ENCODE data around the gene ACAP2.

GRCh38 chr3:195397524-195397923 lies 45.3 kb downstream of the ACAP2 start:
- TF ChIP-seq POLR2A (IDR thresholded peaks at IDR 0.05; ENCODE audit: low read length) (no peak), GATA1 (IDR thresholded peaks at IDR 0.05; ENCODE audit: low read depth, low read length) (no peak)
